Measurements from ENCODE around the gene VANGL1. TPM values are rescaled to one million over a fixed set of nuclear protein-coding genes. Genes with fewer than 3 reads are reported as not detected.

VANGL1 gene
- total and polyA plus RNA-seq, 2 of the 13 experiments (the other 11 are each of a cell fraction or from before 2014, with no cell fraction given), result 5.3 to 9.4 TPM

GRCh38 chr1:115728341-115728740, 86.6 kb downstream of the VANGL1 start (continued):
- TF ChIP-seq, protein P1, sequence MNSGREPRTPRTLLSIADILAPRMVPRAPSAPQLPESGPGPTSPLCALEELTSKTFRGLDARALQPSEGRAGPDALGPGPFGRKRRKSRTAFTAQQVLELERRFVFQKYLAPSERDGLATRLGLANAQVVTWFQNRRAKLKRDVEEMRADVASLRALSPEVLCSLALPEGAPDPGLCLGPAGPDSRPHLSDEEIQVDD (CRISPR knock-in tag; IDR thresholded peaks at IDR 0.05; ENCODE audit: borderline replicate concordance), result no peak
- no peak for TF ChIP-seq UBTF (CRISPR knock-in tag; IDR thresholded peaks at IDR 0.05)
- no peak for TF ChIP-seq NFE2L2 (IDR thresholded peaks at IDR 0.05; ENCODE audit: low read length)

DNA sequence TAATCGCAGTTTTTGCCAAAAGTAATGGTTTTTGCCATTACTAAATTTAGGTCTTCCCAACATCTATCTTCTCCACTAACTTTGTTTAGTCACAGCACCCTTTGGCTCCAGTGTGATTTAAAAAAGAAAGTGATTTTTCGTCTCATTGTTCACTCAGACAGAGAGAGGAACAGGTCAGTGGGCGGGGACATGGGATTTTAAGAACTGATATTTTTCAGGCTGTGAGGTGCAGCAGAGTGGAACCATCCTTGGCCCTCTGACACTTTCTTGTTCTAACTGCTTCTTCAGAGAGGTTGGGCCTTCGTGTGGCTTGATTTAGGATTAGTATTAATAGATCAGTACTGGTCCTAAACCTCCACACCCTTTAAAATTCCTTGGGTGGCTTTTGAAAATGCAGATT, 88.0 kb downstream of the VANGL1 start:
- intact Hi-C loops (cut with micrococcal nuclease; ENCODE audit: unreplicated experiment) (no loop called here), in situ Hi-C loops (cut with HindIII; ENCODE audit: extremely low pct_ligation_motif_present, low pct_unique_long_range_greater_than_20kb) (no loop called here)
- WGBS (ENCODE audit: low lambda C conversion rate), result 62% methylated on average over 4 of the region's 4 CpGs
- no peak overlapping the region for H3K27ac ChIP-seq (ENCODE audit: extremely low read length, insufficient read depth, low read length)
- H4K20me1 ChIP-seq (ENCODE audit: insufficient read depth, low read length), result no peaks in the 10 kb centered on the region
- ChIA-PET CTCF (ENCODE audit: low intra/inter-chr PET ratio, low total read pairs) (no interaction called here), POLR2A (no interaction called here)
- H3K27me3 ChIP-seq (ENCODE audit: control insufficient read depth in 1 of 2, insufficient read depth in 2 of 2, low read length in 2 of 2), result no peaks in the 10 kb centered on the region
- no peaks in the 10 kb centered on the region for H3K79me2 ChIP-seq (ENCODE audit: insufficient read depth, low read length)
- BruUV-seq (replicated peaks), result no TSS peak
- H3K36me3 ChIP-seq (replicated peaks in 1 of 2; ENCODE audit: control insufficient read depth in 1 of 2, insufficient read depth in 2 of 2, low read length in 2 of 2), result no peaks in the 10 kb centered on the region
- H2AFZ ChIP-seq (ENCODE audit: low read length), result no peak overlapping the region
- no peaks in the 10 kb centered on the region for H3K9me3 ChIP-seq (ENCODE audit: low read length)
- no peak overlapping the region for H3K4me3 ChIP-seq (replicated peaks in 1 of 3; ENCODE audit: insufficient read depth in 1 of 3, low read depth in 2 of 3, low read length in 3 of 3)
- no peak for FAIRE-seq
- no peak for DNase-seq (ENCODE audit: low spot score)
- no peak overlapping the region for H3K4me2 ChIP-seq (ENCODE audit: low read depth, low read length)
- peaks cover 38% of the 10 kb centered on the region for H3K4me1 ChIP-seq (ENCODE audit: insufficient read depth, low read length)
- ATAC-seq, result no peak
- no peak overlapping the region for H3K9ac ChIP-seq (ENCODE audit: insufficient read depth, low read depth, low read length)
- TF ChIP-seq RBM39 (IDR thresholded peaks at IDR 0.05; ENCODE audit: low read depth, low read length, poor library complexity, severe bottlenecking), result no peak
- TF ChIP-seq ZNF235 (CRISPR knock-in tag; IDR thresholded peaks at IDR 0.05; ENCODE audit: borderline replicate concordance), result no peak
- TF ChIP-seq ZNF724P (CRISPR knock-in tag; IDR thresholded peaks at IDR 0.05; ENCODE audit: borderline replicate concordance), result no peak
- TF ChIP-seq, protein P2, sequence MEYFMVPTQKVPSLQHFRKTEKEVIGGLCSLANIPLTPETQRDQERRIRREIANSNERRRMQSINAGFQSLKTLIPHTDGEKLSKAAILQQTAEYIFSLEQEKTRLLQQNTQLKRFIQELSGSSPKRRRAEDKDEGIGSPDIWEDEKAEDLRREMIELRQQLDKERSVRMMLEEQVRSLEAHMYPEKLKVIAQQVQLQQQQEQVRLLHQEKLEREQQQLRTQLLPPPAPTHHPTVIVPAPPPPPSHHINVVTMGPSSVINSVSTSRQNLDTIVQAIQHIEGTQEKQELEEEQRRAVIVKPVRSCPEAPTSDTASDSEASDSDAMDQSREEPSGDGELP (IDR thresholded peaks at IDR 0.05; ENCODE audit: borderline replicate concordance, low read depth), result no peak
- no peak for TF ChIP-seq ZNF333 (CRISPR knock-in tag; IDR thresholded peaks at IDR 0.05; ENCODE audit: borderline replicate concordance)
- TF ChIP-seq NFIB (CRISPR knock-in tag; IDR thresholded peaks at IDR 0.05; ENCODE audit: borderline replicate concordance), result no peak
- TF ChIP-seq, protein P3, sequence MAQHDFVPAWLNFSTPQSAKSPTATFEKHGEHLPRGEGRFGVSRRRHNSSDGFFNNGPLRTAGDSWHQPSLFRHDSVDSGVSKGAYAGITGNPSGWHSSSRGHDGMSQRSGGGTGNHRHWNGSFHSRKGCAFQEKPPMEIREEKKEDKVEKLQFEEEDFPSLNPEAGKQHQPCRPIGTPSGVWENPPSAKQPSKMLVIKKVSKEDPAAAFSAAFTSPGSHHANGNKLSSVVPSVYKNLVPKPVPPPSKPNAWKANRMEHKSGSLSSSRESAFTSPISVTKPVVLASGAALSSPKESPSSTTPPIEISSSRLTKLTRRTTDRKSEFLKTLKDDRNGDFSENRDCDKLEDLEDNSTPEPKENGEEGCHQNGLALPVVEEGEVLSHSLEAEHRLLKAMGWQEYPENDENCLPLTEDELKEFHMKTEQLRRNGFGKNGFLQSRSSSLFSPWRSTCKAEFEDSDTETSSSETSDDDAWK (CRISPR knock-in tag; IDR thresholded peaks at IDR 0.05), result no peak
- no peak for TF ChIP-seq ZNF713 (CRISPR knock-in tag; IDR thresholded peaks at IDR 0.05)
- TF ChIP-seq REXO4 (CRISPR knock-in tag; IDR thresholded peaks at IDR 0.05; ENCODE audit: borderline replicate concordance), result no peak
- TF ChIP-seq ZSCAN29 (CRISPR knock-in tag; conservative IDR thresholded peaks at IDR 0.05), result no peak
- TF ChIP-seq KLF13 (CRISPR knock-in tag; IDR thresholded peaks at IDR 0.05), result no peak
- TF ChIP-seq SRSF1 (optimal IDR thresholded peaks at IDR 0.05; ENCODE audit: low read depth, low read length), result no peak
- no peak for TF ChIP-seq ZNF749 (CRISPR knock-in tag; IDR thresholded peaks at IDR 0.05; ENCODE audit: borderline replicate concordance)
